Measurements from ENCODE around the gene KCNJ15. TPM values are rescaled to one million over a fixed set of nuclear protein-coding genes. Genes with fewer than 3 reads are reported as not detected.

Gene KCNJ15
- total and polyA plus RNA-seq, 2 of the 8 experiments (the other 6 are each of a cell fraction or from before 2014, with no cell fraction given), result under 0.01 TPM; not detected in 1

GRCh38 chr21:38312822-38313221, 56.0 kb downstream of the KCNJ15 start (continued):
- TF ChIP-seq CHD7 (IDR thresholded peaks at IDR 0.05; ENCODE audit: insufficient replicate concordance, low read length) (no peak), BCL11A (IDR thresholded peaks at IDR 0.05; ENCODE audit: low read depth in 2 of 2, low read length in 2 of 2) (no peak), TCF12 (IDR thresholded peaks at IDR 0.05; ENCODE audit: low read depth, low read length) (no peak)

All from H1 (cell line).